Hepatocyte (in vitro differentiated cells): ENCODE data around the gene ANO4.

Experiments
- CTCF ChIP-seq: fragments of 200-600 bp; sonication (generic); IDR thresholded peaks from 2 replicates; pipeline ENCODE4 v1.5.1; 2016; ENCODE audit warnings: antibody characterized with exemption, mild to moderate bottlenecking; ENCODE audit not compliant: poor library complexity
- EZH2 ChIP-seq: fragments of 200-600 bp; sonication (generic); IDR thresholded peaks from 2 replicates; pipeline ENCODE4 v1.6.1; 2016; ENCODE audit warnings: antibody characterized with exemption, mild to moderate bottlenecking, borderline replicate concordance

DNA sequence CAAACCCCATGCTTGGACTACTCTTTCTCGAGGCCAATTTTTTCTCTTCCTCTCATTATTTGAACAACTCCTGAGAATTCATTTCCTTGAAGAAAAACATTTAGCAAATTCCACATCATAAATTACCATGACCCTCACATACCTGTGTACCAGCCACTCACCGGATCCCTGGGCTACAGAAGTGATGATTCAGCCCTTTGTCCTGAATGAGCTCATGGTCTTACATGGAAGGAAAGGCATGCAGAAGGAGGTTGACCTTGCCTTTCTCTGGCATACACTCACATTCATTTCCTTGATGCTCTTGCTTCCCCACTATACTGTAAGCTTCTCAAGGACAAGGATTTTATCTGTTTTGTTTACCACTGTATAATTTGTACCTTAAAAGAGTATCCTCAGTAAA, 224.0 kb downstream of the ANO4 start:
- TF ChIP-seq CTCF (no peak), EZH2 (no peak)
